HG03469 (cell line): ENCODE results near the gene ANKEF1.

Experiments
- ATAC-seq: cut with Tn5 transposase; IDR thresholded peaks from one replicate; pipeline ENCODE4 v1.9.1; 2021; ENCODE audit warnings: mild to moderate bottlenecking, moderate library complexity, moderate number of reproducible peaks; ENCODE audit not compliant: unreplicated experiment

The ANKEF1 gene

GRCh38 chr20:10034717-10035571 lies at the start of gene ANKEF1:
ANKEF1 (plus strand) TSS chr20:10034987; CDS start chr20:10038302, 3,315 bp downstream.
- ATAC-seq, result peak; percentile 88

- ATAC-seq, result no peak
These were observed 49.5 kb upstream of the ANKEF1 start for GRCh38 chr20:9985281-9985680.

- ATAC-seq, result no peak
These were observed 49.0 kb upstream of the ANKEF1 start for GRCh38 chr20:9985773-9986172.

GRCh38 chr20:9989066-9989724 lies 45.6 kb upstream of the ANKEF1 start:
- ATAC-seq, result no peak

- no peak for ATAC-seq
These were observed 41.6 kb upstream of the ANKEF1 start for GRCh38 chr20:9993137-9993536.

GRCh38 chr20:9994676-9995075 lies 40.1 kb upstream of the ANKEF1 start:
- no peak for ATAC-seq

- no peak for ATAC-seq
These were observed 39.1 kb upstream of the ANKEF1 start for GRCh38 chr20:9995510-9996272.

- no peak for ATAC-seq
These were observed 37.8 kb upstream of the ANKEF1 start for GRCh38 chr20:9996944-9997343.

GRCh38 chr20:9999645-10000044 lies 35.1 kb upstream of the ANKEF1 start:
- peak; percentile 76 for ATAC-seq

GRCh38 chr20:10002866-10003265 lies 31.9 kb upstream of the ANKEF1 start:
- ATAC-seq, result no peak

- no peak for ATAC-seq
These were observed 29.9 kb upstream of the ANKEF1 start for GRCh38 chr20:10004900-10005299.

GRCh38 chr20:10005885-10006284 lies 28.9 kb upstream of the ANKEF1 start:
- no peak for ATAC-seq

- no peak for ATAC-seq
These were observed 28.2 kb upstream of the ANKEF1 start for GRCh38 chr20:10006447-10007090.

GRCh38 chr20:10007158-10007557 lies 27.6 kb upstream of the ANKEF1 start:
- no peak for ATAC-seq

- ATAC-seq, result no peak
These were observed 27.0 kb upstream of the ANKEF1 start for GRCh38 chr20:10007747-10008146.

GRCh38 chr20:10012464-10012863 lies 22.3 kb upstream of the ANKEF1 start:
- ATAC-seq, result no peak

- ATAC-seq, result no peak
These were observed 20.4 kb upstream of the ANKEF1 start for GRCh38 chr20:10014431-10014830.

- ATAC-seq, result no peak
These were observed 13.8 kb upstream of the ANKEF1 start for GRCh38 chr20:10020937-10021336.

- ATAC-seq, result no peak
These were observed 12.2 kb upstream of the ANKEF1 start for GRCh38 chr20:10022625-10023024.

- ATAC-seq, result no peak
These were observed 10.9 kb upstream of the ANKEF1 start for GRCh38 chr20:10023911-10024310.
